HCT116 (cell line): ENCODE data around the gene CSGALNACT2. TPM values are rescaled to one million over a fixed set of nuclear protein-coding genes. Genes with fewer than 3 reads are reported as not detected.

ENCODE experiments used
- ATAC-seq: fragments of 200-7000 bp; cut with Tn5 transposase; 2 replicates; pipeline ENCODE4 v1.9.1; 2020; ENCODE audit warnings: mild to moderate bottlenecking, moderate library complexity
- BruUV-seq: library from RNA; stranded (reverse); fragments of 400-500 nt; replicated peaks from 2 replicates; lab custom pipeline; 2021; lab: Mats Ljungman, UMichigan
- CTCF ChIA-PET: fragments of 300-600 bp; sonication (Branson Sonifier 250); formaldehyde crosslinking; loops from one replicate; lab custom pipeline; 2021; ENCODE audit warnings: antibody characterized with exemption; lab: Charles Lee
- POLR2A ChIA-PET: fragments of 300-600, 350-600 bp; sonication (Branson Sonifier 250); formaldehyde crosslinking; loops from one replicate; lab custom pipeline; 2021; ENCODE audit warnings: antibody characterized with exemption; lab: Charles Lee
- RAD21 ChIA-PET, 2 experiments: fragments of 300-600 bp; sonication (Branson Sonifier 250); formaldehyde crosslinking; loops; one replicate each; lab custom pipeline; 2023; ENCODE audit warnings: low total read pairs in 2 of 2; ENCODE audit not compliant: uncharacterized antibody in 2 of 2, unreplicated experiment in 2 of 2, low non-redundant PET in 1 of 2; lab: Charles Lee
- DNase-seq: peaks from one replicate; pipeline ENCODE4 v3.0.0-alpha.2; 2010; ENCODE audit warnings: low read depth, low spot score
- H2AFZ ChIP-seq: fragments of 200-600 bp; shearing (Covaris generic), sonication (generic); 2 replicates; pipeline ENCODE4 v1.6.1; 2017; ENCODE audit warnings: low read depth, mixed run types, mixed read lengths, antibody characterized with exemption, low read length; ENCODE audit not compliant: poor library complexity, severe bottlenecking
- H3K27ac ChIP-seq: 2 replicates; pipeline ENCODE4 v1.5.1; 2012; ENCODE audit warnings: low read depth, low read length
- H3K27me3 ChIP-seq: fragments of 200-600 bp; sonication (generic); 2 replicates; pipeline ENCODE4 v1.6.1; 2016; ENCODE audit warnings: mixed run types, low read length, mixed read lengths; ENCODE audit not compliant: insufficient read depth
- H3K36me3 ChIP-seq, 2 experiments: fragments of 200-500 bp in 1 of 2; fragments of 200-600 bp in 1 of 2; sonication (Bioruptor generic) in 1 of 2; sonication (generic) in 1 of 2; 2 replicates each; pipeline versions ENCODE4 v1.5.1 to v1.6.1; 2014 to 2016; ENCODE audit warnings: low read length in 2 of 2, inconsistent platforms in 1 of 2, mixed read lengths in 1 of 2, mixed run types in 1 of 2; ENCODE audit not compliant: insufficient read depth in 2 of 2, control insufficient read depth in 1 of 2
- H3K4me1 ChIP-seq, 2 experiments: fragments of 200-600 bp in 1 of 2; sonication (generic) in 1 of 2; 2 replicates each; pipeline versions ENCODE4 v1.5.1 to v1.6.1; 2012 to 2017; ENCODE audit warnings: low read length in 2 of 2, inconsistent platforms in 1 of 2, mild to moderate bottlenecking in 1 of 2, mixed read lengths in 1 of 2, mixed run types in 1 of 2, moderate library complexity in 1 of 2; ENCODE audit not compliant: insufficient read depth in 2 of 2, control insufficient read depth in 1 of 2
- H3K4me2 ChIP-seq: fragments of 200-600 bp; sonication (generic); 2 replicates; pipeline ENCODE4 v1.6.1; 2017; ENCODE audit warnings: mixed run types, low read length, mixed read lengths
- H3K4me3 ChIP-seq, 2 experiments: fragments of 200-600 bp in 1 of 2; sonication (generic) in 1 of 2; replicated peaks in 1 of 2; 2 replicates each; pipeline ENCODE4 v1.5.1; 2011 to 2016; ENCODE audit warnings: low read length in 2 of 2, control low read depth in 1 of 2, low read depth in 1 of 2, mild to moderate bottlenecking in 1 of 2, mixed read lengths in 1 of 2, mixed run types in 1 of 2
- H3K79me2 ChIP-seq: fragments of 200-600 bp; sonication (generic); 2 replicates; pipeline ENCODE4 v1.6.1; 2017; ENCODE audit warnings: mild to moderate bottlenecking, mixed run types, low read length, moderate library complexity, mixed read lengths; ENCODE audit not compliant: insufficient read depth
- H3K9ac ChIP-seq: fragments of 200-600 bp; sonication (generic); 2 replicates; pipeline ENCODE4 v1.6.1; 2016; ENCODE audit warnings: low read length, mixed read lengths
- H3K9me2 ChIP-seq: fragments of 200-600 bp; sonication (generic), shearing (Covaris generic); 2 replicates; pipeline ENCODE4 v1.6.1; 2017; ENCODE audit warnings: mixed run types, mild to moderate bottlenecking, moderate library complexity; ENCODE audit not compliant: insufficient read depth
- H3K9me3 ChIP-seq, 2 experiments: fragments of 200-500 bp in 1 of 2; fragments of 200-600 bp in 1 of 2; sonication (Bioruptor generic) in 1 of 2; sonication (generic) in 1 of 2; 2 replicates each; pipeline ENCODE4 v1.6.1; 2014 to 2017; ENCODE audit warnings: low read length in 2 of 2, mixed read lengths in 2 of 2, inconsistent platforms in 1 of 2, low read depth in 1 of 2, mild to moderate bottlenecking in 1 of 2, mixed run types in 1 of 2, moderate library complexity in 1 of 2; ENCODE audit not compliant: control insufficient read depth in 1 of 2, insufficient read depth in 1 of 2
- H4K20me1 ChIP-seq: fragments of 200-600 bp; sonication (generic), shearing (Covaris generic); 2 replicates; pipeline ENCODE4 v1.6.1; 2017; ENCODE audit warnings: mixed run types, mild to moderate bottlenecking, moderate library complexity; ENCODE audit not compliant: insufficient read depth
- CEBPB ChIP-seq: IDR thresholded peaks from 2 replicates; pipeline ENCODE4 v1.6.1; 2012; ENCODE audit warnings: low read depth
- EGR1 ChIP-seq: IDR thresholded peaks from 2 replicates; pipeline ENCODE4 v1.6.1; 2012; ENCODE audit warnings: low read depth
- EZH2phosphoT487 ChIP-seq: fragments of 200-600 bp; IDR thresholded peaks from 2 replicates; pipeline ENCODE4 v1.6.1; 2018; ENCODE audit warnings: antibody characterized with exemption, borderline replicate concordance
- POLR2A ChIP-seq: IDR thresholded peaks from 2 replicates; pipeline ENCODE4 v1.7.0; 2011; ENCODE audit warnings: borderline replicate concordance; ENCODE audit not compliant: insufficient read depth, insufficient read length; ENCODE audit errors: extremely low read depth
- RAD21 ChIP-seq: IDR thresholded peaks from 2 replicates; pipeline ENCODE4 v1.6.1; 2012; ENCODE audit warnings: low read depth, mild to moderate bottlenecking
- SP1 ChIP-seq: IDR thresholded peaks from 2 replicates; pipeline ENCODE4 v1.6.1; 2012; ENCODE audit warnings: low read depth
- TCF7L2 ChIP-seq: IDR thresholded peaks from 2 replicates; pipeline ENCODE4 v1.7.0; 2011; ENCODE audit warnings: borderline replicate concordance, inconsistent platforms; ENCODE audit not compliant: insufficient read depth, insufficient read length; ENCODE audit errors: extremely low read depth
- ZFX ChIP-seq: fragments of 450-650 bp; IDR thresholded peaks from 2 replicates; pipeline ENCODE4 v1.6.1; 2017
- intact Hi-C: fragments of 100-400 bp; cut with micrococcal nuclease; formaldehyde crosslinking; loops from 2 replicates; pipeline ENCODE4 v1.10.0; 2022
- total RNA-seq: library from RNA; stranded (reverse); gene quantifications from one replicate; pipeline ENCODE4 v1.2.1, GENCODE V29; 2021; ENCODE audit not compliant: unreplicated experiment
- TF ChIP-seq, protein P1 (sequence below), 3 experiments: fragments of 200-600 bp in 1 of 3; sonication (generic) in 1 of 3; IDR thresholded peaks in 2 of 3; conservative IDR thresholded peaks in 1 of 3; 2 replicates each; pipeline ENCODE4 v1.5.1; 2012 to 2017; ENCODE audit warnings: low read depth in 2 of 3, low read length in 2 of 3, antibody characterized with exemption in 1 of 3, borderline replicate concordance in 1 of 3, control low read depth in 1 of 3, mild to moderate bottlenecking in 1 of 3, mixed read lengths in 1 of 3, mixed run types in 1 of 3, moderate library complexity in 1 of 3; ENCODE audit not compliant: insufficient read depth in 1 of 3
- TF ChIP-seq, protein P2 (sequence below): IDR thresholded peaks from 2 replicates; pipeline ENCODE4 v1.6.1; 2012
- TF ChIP-seq, protein P3 (sequence below): IDR thresholded peaks from 2 replicates; pipeline ENCODE4 v1.6.1; 2012
- TF ChIP-seq, protein P4 (sequence below): IDR thresholded peaks from 2 replicates; pipeline ENCODE4 v1.6.1; 2011; ENCODE audit warnings: mild to moderate bottlenecking, low read length, moderate library complexity; ENCODE audit not compliant: insufficient replicate concordance; ENCODE audit errors: extremely low read depth

Gene CSGALNACT2
- total RNA-seq, 1 experiment from 2014 or later, result 9.9 TPM

DNA sequence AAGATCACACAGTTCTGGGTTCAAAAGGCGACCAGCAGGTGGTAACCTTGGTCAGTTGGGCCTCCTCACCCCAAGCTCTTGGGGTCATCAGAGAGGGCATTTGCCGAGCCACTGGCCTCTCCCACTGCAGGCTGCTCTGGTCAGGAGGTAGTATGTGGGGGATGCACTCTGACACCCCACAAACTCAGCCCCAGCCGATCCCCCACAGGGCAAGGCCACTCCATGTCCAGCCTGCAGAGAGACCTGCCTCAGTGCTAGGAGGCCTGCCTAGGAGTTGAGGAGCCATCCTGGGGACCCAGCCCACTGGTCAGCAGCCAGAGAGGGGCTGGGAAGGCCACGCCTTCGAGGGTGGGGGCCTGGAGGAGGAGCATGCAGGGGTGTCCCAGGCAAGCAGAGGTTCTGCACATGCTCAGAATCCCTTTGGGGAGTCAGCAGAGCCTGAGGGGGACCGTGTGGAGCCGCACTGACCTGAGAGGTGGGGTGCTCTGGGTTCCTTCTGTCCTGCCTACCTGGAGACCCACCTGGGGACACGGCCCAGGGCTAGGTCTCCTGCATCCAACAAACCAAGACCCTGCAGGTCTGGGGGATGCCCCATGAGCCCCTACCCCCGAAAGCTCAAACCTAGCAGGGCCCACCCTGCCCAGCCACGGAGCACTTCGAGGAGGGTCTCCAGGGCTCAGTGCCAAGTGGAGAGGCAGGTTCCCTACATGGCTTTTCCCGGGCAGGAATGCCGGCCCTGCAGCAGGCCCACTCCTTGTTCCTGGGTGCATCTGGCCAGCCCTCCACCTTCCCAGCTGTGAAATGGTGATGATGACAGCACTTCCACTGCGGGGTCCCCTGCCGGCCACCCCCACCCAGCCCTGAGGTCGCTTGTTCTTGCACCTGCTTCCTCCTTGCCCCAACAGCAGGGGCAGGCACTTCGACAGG is 70.2 kb downstream of the CSGALNACT2 start:
- Histone ChIP-seq H3K9me2 (no peaks in the 10 kb centered on the region), H3K9ac (no peak overlapping the region), H3K79me2 (no peaks in the 10 kb centered on the region), H2AFZ (no peak overlapping the region), H3K4me3 (no peak overlapping the region), H3K9me3 (no peaks in the 10 kb centered on the region), H3K27ac (no peak overlapping the region), H3K36me3 (no peaks in the 10 kb centered on the region), H3K27me3 (no peaks in the 10 kb centered on the region), H4K20me1 (no peaks in the 10 kb centered on the region), H3K4me2 (no peak overlapping the region), H3K4me1 (peaks cover 32 to 37% of the 10 kb centered on the region in 2 experiments)
- TF ChIP-seq, protein P1, sequence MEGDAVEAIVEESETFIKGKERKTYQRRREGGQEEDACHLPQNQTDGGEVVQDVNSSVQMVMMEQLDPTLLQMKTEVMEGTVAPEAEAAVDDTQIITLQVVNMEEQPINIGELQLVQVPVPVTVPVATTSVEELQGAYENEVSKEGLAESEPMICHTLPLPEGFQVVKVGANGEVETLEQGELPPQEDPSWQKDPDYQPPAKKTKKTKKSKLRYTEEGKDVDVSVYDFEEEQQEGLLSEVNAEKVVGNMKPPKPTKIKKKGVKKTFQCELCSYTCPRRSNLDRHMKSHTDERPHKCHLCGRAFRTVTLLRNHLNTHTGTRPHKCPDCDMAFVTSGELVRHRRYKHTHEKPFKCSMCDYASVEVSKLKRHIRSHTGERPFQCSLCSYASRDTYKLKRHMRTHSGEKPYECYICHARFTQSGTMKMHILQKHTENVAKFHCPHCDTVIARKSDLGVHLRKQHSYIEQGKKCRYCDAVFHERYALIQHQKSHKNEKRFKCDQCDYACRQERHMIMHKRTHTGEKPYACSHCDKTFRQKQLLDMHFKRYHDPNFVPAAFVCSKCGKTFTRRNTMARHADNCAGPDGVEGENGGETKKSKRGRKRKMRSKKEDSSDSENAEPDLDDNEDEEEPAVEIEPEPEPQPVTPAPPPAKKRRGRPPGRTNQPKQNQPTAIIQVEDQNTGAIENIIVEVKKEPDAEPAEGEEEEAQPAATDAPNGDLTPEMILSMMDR (IDR thresholded peaks at IDR 0.05 in 2 of 3, conservative IDR thresholded peaks at IDR 0.05 in 1 of 3; ENCODE audit: borderline replicate concordance in 1 of 3, insufficient read depth in 1 of 3, low read depth in 2 of 3, low read length in 2 of 3), result no peak
- TF ChIP-seq ZFX, result no peak
- no peak for TF ChIP-seq TCF7L2
- TF ChIP-seq SP1, result no peak
- TF ChIP-seq, protein P2, sequence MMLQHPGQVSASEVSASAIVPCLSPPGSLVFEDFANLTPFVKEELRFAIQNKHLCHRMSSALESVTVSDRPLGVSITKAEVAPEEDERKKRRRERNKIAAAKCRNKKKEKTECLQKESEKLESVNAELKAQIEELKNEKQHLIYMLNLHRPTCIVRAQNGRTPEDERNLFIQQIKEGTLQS, result no peak
- TF ChIP-seq RAD21, result no peak
- TF ChIP-seq EZH2phosphoT487, result no peak
- TF ChIP-seq, protein P3, sequence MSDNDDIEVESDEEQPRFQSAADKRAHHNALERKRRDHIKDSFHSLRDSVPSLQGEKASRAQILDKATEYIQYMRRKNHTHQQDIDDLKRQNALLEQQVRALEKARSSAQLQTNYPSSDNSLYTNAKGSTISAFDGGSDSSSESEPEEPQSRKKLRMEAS, result no peak
- no peak for TF ChIP-seq EGR1
- TF ChIP-seq, protein P4, sequence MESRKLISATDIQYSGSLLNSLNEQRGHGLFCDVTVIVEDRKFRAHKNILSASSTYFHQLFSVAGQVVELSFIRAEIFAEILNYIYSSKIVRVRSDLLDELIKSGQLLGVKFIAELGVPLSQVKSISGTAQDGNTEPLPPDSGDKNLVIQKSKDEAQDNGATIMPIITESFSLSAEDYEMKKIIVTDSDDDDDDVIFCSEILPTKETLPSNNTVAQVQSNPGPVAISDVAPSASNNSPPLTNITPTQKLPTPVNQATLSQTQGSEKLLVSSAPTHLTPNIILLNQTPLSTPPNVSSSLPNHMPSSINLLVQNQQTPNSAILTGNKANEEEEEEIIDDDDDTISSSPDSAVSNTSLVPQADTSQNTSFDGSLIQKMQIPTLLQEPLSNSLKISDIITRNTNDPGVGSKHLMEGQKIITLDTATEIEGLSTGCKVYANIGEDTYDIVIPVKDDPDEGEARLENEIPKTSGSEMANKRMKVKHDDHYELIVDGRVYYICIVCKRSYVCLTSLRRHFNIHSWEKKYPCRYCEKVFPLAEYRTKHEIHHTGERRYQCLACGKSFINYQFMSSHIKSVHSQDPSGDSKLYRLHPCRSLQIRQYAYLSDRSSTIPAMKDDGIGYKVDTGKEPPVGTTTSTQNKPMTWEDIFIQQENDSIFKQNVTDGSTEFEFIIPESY, result no peak
- TF ChIP-seq POLR2A, result no peak
- TF ChIP-seq CEBPB, result no peak
- ATAC-seq, result no peak
- no TSS peak for BruUV-seq
- ChIA-PET POLR2A (no interaction called here), CTCF (no interaction called here), RAD21 (no interaction called here)
- intact Hi-C loops, result loop anchor here (10.0 kb wide), 2 partner anchors 64 to 344 kb away; no protein-coding TSS in a partner anchor
- DNase-seq, result no peak
